Small intestine (tissue), 7 donors: ENCODE results near the gene SLCO2B1. TPM values are rescaled to one million over a fixed set of nuclear protein-coding genes. Genes with fewer than 3 reads are reported as not detected.

Source experiments
- DNase-seq, 2 donors: peaks; one replicate each; pipeline versions ENCODE4 v3.0.0 to v3.0.0-alpha.2; 2013
- FAIRE-seq: peaks from 2 replicates; lab custom pipeline; 2012; peaks lifted over from hg19 to GRCh38; lab: Jason Lieb, UNC
- H3K27ac ChIP-seq, 3 donors: one replicate each; pipeline ENCODE4 v1.5.1; 2013; ENCODE audit warnings: low read length in 2 of 3, mild to moderate bottlenecking in 2 of 3, control low read depth in 1 of 3, inconsistent platforms in 1 of 3, low read depth in 1 of 3, moderate library complexity in 1 of 3
- H3K27me3 ChIP-seq, 3 donors: one replicate each; pipeline ENCODE4 v1.6.1; 2013; ENCODE audit warnings: low read length in 3 of 3, inconsistent platforms in 1 of 3; ENCODE audit not compliant: control insufficient read depth in 3 of 3, insufficient read depth in 3 of 3
- H3K36me3 ChIP-seq, 3 donors: one replicate each; pipeline ENCODE4 v1.6.1; 2013; ENCODE audit warnings: low read length in 3 of 3, inconsistent platforms in 1 of 3, low read depth in 1 of 3, mild to moderate bottlenecking in 1 of 3, moderate library complexity in 1 of 3; ENCODE audit not compliant: control insufficient read depth in 3 of 3, insufficient read depth in 2 of 3
- H3K4me1 ChIP-seq, 3 donors: one replicate each; pipeline ENCODE4 v1.6.1; 2013; ENCODE audit warnings: low read length in 2 of 3, inconsistent platforms in 1 of 3, low read depth in 1 of 3, mild to moderate bottlenecking in 1 of 3, moderate library complexity in 1 of 3; ENCODE audit not compliant: control insufficient read depth in 3 of 3, insufficient read depth in 2 of 3
- H3K4me3 ChIP-seq, 3 donors: one replicate each; pipeline ENCODE4 v1.5.1; 2013; ENCODE audit warnings: low read length in 3 of 3, control low read depth in 1 of 3, inconsistent platforms in 1 of 3, low read depth in 1 of 3, mild to moderate bottlenecking in 1 of 3, moderate library complexity in 1 of 3
- H3K9me3 ChIP-seq, 2 donors: one replicate each; pipeline ENCODE4 v1.6.1; 2013; ENCODE audit warnings: low read depth in 1 of 2, low read length in 1 of 2; ENCODE audit not compliant: control insufficient read depth in 2 of 2, insufficient read depth in 1 of 2
- WGBS, 3 donors: extraction: QIAGEN DNeasy Blood & Tissue Kit; methylation state at CpG; one replicate each; pipeline ENCODE4 v1.1.7; 2013; 5-methylcytosine and 5-hydroxymethylcytosine counted together
- polyA plus RNA-seq, 4 donors: library from polyadenylated mRNA; stranded (reverse) in 3 of 4; unstranded in 1 of 4; fragments of 200-250 nt in 3 of 4; fragments of 120-200 nt in 1 of 4; gene quantifications; one replicate each; pipeline versions ENCODE4 v1.2.1 to v1.2.3, GENCODE V29; 2013
- donor health status: healthy with polysubstance abuse.
- donor health status: control.
- donor health status: control.
- donor health status: Bipolar disorder and iron deficiency.
- donor health status: healthy.

The SLCO2B1 gene
- polyA plus RNA-seq, 4 donors = 10.3 to 141 (median 30.6) TPM

DNA sequence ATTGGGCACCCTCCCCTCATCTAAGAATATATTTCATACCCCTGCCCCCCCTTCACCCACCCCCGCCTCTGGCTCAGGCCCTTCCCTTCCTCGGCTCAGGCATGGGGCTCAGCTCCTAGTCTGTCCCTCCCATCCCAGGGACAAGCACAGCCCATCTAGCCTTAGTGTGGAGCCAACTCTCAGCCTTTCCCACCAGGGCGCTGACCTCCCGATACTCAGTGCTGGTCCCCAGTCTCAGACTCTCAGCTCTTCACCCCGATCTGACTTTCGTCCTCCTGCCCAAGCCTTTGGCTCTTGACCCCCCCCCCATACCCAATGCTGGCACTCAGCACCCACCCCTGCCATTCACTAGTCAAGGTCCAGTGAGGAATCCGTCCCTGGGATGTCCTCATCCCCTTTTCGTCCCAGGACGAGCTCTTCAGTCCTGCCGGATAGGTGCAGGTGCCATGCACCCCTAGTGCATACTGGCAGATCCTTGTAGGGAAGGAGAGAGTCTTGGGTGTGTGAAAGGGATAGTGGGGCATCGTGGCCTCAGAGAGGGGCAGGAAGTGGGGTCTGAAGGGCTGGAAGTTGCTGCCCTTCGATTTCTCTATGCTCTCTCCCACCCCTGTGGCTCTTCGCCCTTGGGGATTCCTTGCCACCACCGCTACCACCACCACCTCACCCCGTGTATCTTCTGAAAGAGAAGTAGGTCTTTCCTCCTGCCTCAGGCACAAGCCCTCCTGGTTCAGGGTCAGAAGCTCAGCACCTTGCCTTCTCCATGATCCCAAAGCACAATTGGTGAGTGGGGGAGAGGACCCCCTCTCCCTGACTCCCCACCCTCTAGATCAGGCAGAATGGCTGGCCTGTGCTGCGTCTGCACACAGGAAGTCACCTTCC is 92.1 kb downstream of the SLCO2B1 start:
- WGBS, 3 donors = 80 to 82% (median 82%) methylated on average over 16 of the region's 16 CpGs
- FAIRE-seq (no peak), DNase-seq (no peak)
- Histone ChIP-seq H3K4me1 (peaks cover 0 to 6% (median 0%) of the 10 kb centered on the region in 3 donors), H3K4me3 (no peak overlapping the region), H3K36me3 (no peaks in the 10 kb centered on the region), H3K27me3 (peaks cover 4 to 63% (median 6%) of the 10 kb centered on the region in 3 donors), H3K27ac (no peak overlapping the region), H3K9me3 (no peaks in the 10 kb centered on the region)

DNA sequence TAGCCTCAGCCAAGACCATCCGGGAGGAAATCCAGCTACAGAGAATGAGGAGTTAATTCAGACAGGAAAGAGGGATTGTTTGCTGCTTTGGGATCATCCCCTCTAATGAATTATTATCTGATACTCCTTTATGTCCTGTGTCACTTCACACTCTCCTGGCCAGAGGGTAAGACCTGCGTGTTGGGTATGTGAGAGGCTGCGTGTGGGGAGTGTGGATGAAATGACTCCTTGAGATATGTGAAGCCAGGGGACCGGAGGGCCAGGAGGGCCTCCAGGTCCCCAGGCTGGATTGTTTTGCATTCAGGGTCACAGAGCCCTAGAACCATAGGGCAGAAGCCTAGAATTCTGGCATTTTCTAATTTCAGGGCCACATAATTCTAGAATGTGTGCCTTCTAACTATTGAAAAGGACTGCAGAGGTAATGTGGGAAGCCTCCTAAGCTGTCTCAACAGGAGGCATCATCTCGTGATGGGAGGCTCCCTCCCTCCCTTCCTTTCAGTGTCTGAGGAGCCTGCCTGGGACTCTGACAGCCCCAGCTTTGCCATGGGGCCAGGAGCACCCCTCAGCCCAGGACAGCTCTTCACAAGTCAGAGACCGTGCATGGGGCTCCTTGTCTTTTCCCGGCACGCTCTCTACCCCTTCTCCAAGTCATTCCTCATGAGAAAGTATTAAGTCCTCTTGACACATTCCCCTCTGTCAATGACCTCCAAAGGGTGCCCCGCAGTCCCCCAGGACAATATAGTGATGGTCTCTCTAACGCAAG is 93.3 kb downstream of the SLCO2B1 start:
- H3K27me3 ChIP-seq = peaks cover 4 to 52% (median 6%) of the 10 kb centered on the region in 3 donors
- FAIRE-seq (no peak), DNase-seq (no peak)
- H3K4me1 ChIP-seq = peaks cover 0 to 6% (median 0%) of the 10 kb centered on the region in 3 donors
- no peaks in the 10 kb centered on the region for H3K9me3 ChIP-seq
- WGBS, 3 donors = 80 to 83% (median 82%) methylated on average over 10 of the region's 10 CpGs
- H3K27ac ChIP-seq = no peak overlapping the region
- H3K36me3 ChIP-seq = no peaks in the 10 kb centered on the region
- H3K4me3 ChIP-seq = no peak overlapping the region

DNA sequence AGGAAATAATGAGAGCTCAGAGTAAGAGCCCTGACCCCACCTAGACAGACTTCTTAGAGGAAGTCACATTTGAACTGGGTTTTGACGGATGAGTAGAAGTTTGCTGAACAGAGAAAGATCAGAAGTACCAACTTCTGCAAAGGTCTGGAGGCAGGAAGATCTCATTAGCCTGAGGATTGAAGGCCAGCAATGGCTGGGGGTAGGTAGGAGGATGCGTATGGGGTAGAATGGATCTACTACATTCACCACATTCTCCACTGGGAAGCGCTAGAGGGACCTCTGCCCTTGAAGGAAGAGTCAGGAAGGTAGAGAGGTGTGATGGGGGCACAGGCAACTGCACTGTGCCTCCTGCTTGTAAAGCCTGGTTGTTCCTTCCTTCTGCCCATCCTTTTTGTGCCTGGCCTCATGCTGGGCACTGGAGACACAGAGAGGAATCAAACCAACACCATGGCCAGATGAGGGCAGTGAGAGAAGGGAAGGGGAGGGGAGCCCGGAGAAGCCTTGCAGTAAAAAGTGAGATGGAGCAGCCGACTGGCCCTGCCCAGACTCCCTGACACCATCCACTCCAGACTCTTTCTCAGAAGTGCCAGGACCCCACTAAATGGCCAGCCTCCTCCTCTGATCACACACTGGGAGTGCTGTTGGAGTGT is 94.6 kb downstream of the SLCO2B1 start:
- Histone ChIP-seq H3K4me1 (peaks cover 0 to 4% (median 0%) of the 10 kb centered on the region in 3 donors), H3K9me3 (no peaks in the 10 kb centered on the region), H3K36me3 (no peaks in the 10 kb centered on the region), H3K27ac (no peak overlapping the region), H3K4me3 (no peak overlapping the region), H3K27me3 (peaks cover 3 to 42% (median 4%) of the 10 kb centered on the region in 3 donors)
- FAIRE-seq (no peak), DNase-seq (no peak)
- WGBS, 3 donors = 71 to 84% (median 72%) methylated on average over 5 of the region's 5 CpGs

DNA sequence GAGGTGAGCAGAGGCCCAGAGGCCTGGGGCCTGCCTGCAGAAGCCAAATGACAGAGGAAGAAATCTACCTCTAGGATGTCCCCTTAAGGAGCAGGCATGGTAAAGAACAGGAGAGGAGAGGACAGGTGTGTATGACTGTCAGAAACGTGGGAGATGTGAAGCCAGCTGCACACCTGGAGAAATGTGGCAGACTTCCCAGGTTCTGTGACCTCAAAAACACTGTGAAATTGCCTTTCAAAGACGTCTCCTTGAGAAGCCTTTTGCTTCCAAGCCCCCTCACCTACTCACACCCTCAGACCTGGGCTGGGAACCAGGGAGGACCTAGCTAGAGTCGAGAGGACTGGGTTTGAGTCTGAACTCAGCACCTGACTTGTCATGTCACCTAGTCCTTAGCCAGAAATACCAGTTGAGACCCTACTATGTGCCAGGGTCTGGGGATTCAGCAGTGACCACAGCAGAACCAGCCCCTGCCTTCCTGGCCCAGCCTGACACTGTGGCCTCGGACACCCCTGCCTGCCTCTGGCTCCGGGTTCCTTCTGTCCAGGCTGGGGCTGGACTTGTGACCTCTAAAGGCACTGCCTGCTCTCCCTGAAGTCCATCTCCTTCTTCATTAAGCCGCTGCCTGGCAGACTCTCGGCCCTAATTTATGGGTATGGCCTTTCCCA is 95.2 kb downstream of the SLCO2B1 start:
- Histone ChIP-seq H3K9me3 (no peaks in the 10 kb centered on the region), H3K4me3 (no peak overlapping the region), H3K36me3 (no peaks in the 10 kb centered on the region), H3K27me3 (peaks cover 0 to 39% (median 3%) of the 10 kb centered on the region in 3 donors), H3K4me1 (peaks cover 0 to 4% (median 0%) of the 10 kb centered on the region in 3 donors), H3K27ac (no peak overlapping the region)
- DNase-seq (no peak), FAIRE-seq (no peak)
- 45 to 70% (median 49%) methylated on average over 7 of the region's 7 CpGs for WGBS, 3 donors

DNA sequence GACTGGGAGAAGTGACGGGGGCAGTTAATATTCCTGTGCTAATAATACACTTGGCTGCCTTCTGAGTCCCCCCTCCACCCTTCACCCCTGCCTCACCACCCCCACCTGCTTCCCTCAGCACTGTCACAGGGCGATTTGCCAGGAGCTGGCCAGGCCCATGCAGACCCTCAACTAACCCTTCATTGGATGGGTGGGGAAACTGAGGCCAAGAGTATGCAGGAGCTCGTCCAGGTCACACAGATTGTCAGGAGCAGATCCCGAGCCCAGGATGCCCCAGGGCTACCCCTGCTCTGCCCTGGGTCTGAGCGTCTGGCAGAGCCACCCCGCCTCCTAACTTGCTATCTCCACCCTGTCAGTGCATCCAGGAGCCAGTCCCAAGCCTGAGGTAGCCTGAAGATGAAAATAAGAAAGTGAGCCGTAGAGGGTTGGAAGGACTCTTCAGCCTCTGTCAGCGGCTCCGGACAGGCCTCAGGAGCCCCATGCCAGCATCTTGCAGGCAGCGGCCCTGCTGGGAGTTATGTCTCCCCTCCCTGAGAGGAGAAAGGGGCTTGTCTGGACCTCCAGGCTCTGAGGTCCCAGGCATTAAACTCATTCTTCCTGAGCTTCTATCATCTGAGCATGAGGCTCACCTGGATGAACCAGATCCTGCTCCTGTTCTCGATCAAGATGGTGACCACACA is 95.9 kb downstream of the SLCO2B1 start:
- Histone ChIP-seq H3K27ac (no peak overlapping the region), H3K4me1 (peaks cover 0 to 4% (median 0%) of the 10 kb centered on the region in 3 donors), H3K9me3 (no peaks in the 10 kb centered on the region), H3K27me3 (peaks cover 0 to 37% (median 3%) of the 10 kb centered on the region in 3 donors), H3K36me3 (no peaks in the 10 kb centered on the region), H3K4me3 (no peak overlapping the region)
- DNase-seq (no peak), FAIRE-seq (no peak)
- WGBS, 3 donors = 68 to 76% (median 69%) methylated on average over 11 of the region's 11 CpGs

DNA sequence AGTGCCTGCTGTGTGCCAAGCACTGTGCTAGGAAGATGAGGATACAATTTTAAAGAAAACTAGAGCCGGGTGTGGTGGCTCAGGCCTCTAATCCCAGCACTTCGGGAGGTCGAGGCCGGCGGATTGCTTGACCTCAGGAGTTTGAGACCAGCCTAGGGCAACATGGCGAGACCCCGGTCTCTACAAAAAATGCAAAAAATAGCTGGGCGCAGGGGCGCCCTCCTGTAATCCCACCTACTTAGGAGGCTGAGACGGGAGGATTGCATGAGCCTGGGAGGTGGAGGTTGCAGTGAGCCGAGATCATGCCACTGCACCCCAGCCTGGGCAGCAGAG is 98.0 kb downstream of the SLCO2B1 start:
- peaks cover 0 to 7% of the 10 kb centered on the region in 2 donors for H3K9me3 ChIP-seq
- 37 to 46% (median 42%) methylated on average over 11 of the region's 11 CpGs for WGBS, 3 donors
- no peaks in the 10 kb centered on the region for H3K36me3 ChIP-seq
- H3K4me1 ChIP-seq = no peaks in the 10 kb centered on the region
- H3K27ac ChIP-seq = no peak overlapping the region
- no peak overlapping the region for H3K4me3 ChIP-seq
- peaks cover 0 to 17% (median 0%) of the 10 kb centered on the region in 3 donors for H3K27me3 ChIP-seq
- DNase-seq (no peak), FAIRE-seq (no peak)

DNA sequence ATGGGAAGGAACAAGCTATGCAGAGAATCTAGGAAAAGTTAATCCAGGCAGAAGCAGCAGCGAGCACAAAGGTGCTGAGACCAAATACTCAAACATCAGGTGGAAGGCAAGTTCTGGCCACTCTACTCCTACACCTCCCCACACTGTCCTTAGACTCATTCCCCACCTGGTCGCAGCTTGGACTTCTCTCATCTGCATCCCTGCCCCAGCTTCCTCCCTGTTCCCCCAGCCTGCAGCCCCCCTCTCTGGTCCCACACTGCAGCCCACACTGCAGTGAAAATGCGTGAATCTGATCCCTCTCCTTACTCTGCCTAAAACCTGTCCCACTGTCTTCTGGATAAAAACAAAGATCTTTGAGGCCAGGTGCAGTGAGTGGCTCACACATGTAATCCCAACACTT is 98.8 kb downstream of the SLCO2B1 start:
- no peak for FAIRE-seq

More for the DNA sequence above, 98.8 kb downstream of the SLCO2B1 start:
- no peak overlapping the region for H3K4me3 ChIP-seq
- peaks cover 0 to 10% (median 0%) of the 10 kb centered on the region in 3 donors for H3K27me3 ChIP-seq
- H3K36me3 ChIP-seq = no peaks in the 10 kb centered on the region
- peaks cover 0 to 8% of the 10 kb centered on the region in 2 donors for H3K9me3 ChIP-seq
- H3K4me1 ChIP-seq = no peaks in the 10 kb centered on the region
- DNase-seq = no peak
- H3K27ac ChIP-seq = no peak overlapping the region
- 35 to 54% (median 44%) methylated on average over 3 of the region's 3 CpGs for WGBS, 3 donors
